Calu3 (cell line): ENCODE data around the gene SND1. TPM values are rescaled to one million over a fixed set of nuclear protein-coding genes. Genes with fewer than 3 reads are reported as not detected.

Source experiments
- BruUV-seq: library from RNA; stranded (reverse); fragments of 400-500 nt; replicated peaks from 2 replicates; lab custom pipeline; 2021; lab: Mats Ljungman, UMichigan
- CTCF ChIA-PET: fragments of 300-600 bp; sonication (Branson Sonifier 250); formaldehyde crosslinking; loops from one replicate; lab custom pipeline; 2022; ENCODE audit warnings: antibody characterized with exemption; lab: Charles Lee
- DNase-seq: peaks from one replicate; pipeline ENCODE4 v3.0.0; 2022
- H3K27ac Mint-ChIP-seq: one replicate; pipeline ENCODE4 v1.8.0; 2022; ENCODE audit warnings: mixed read lengths; ENCODE audit not compliant: unreplicated experiment
- H3K27me3 Mint-ChIP-seq: one replicate; pipeline ENCODE4 v1.8.0; 2022; ENCODE audit warnings: mixed read lengths; ENCODE audit not compliant: unreplicated experiment
- H3K36me3 Mint-ChIP-seq: one replicate; pipeline ENCODE4 v1.8.0; 2022; ENCODE audit warnings: mild to moderate bottlenecking, moderate library complexity, mixed read lengths; ENCODE audit not compliant: insufficient read depth, unreplicated experiment
- H3K4me1 Mint-ChIP-seq: one replicate; pipeline ENCODE4 v1.8.0; 2022; ENCODE audit warnings: mild to moderate bottlenecking, low read depth, mixed read lengths; ENCODE audit not compliant: unreplicated experiment
- H3K4me3 Mint-ChIP-seq: one replicate; pipeline ENCODE4 v1.8.0; 2022; ENCODE audit warnings: mild to moderate bottlenecking, low read depth, moderate library complexity, mixed read lengths; ENCODE audit not compliant: unreplicated experiment
- H3K9me3 Mint-ChIP-seq: one replicate; pipeline ENCODE4 v1.8.0; 2022; ENCODE audit warnings: low read depth, mixed read lengths; ENCODE audit not compliant: unreplicated experiment
- CTCF ChIP-seq: fragments of 200-600 bp; IDR thresholded peaks from one replicate; pipeline ENCODE4 v1.8.0; 2022; ENCODE audit warnings: antibody characterized with exemption; ENCODE audit not compliant: unreplicated experiment
- intact Hi-C: fragments of 100-400 bp; cut with micrococcal nuclease; formaldehyde crosslinking; loops from one replicate; pipeline ENCODE4 v1.10.0; 2022; ENCODE audit not compliant: unreplicated experiment
- total RNA-seq: library from RNA; stranded (reverse); gene quantifications from 2 replicates; pipeline ENCODE4 v1.2.3, GENCODE V29; 2022

SND1 gene
- total RNA-seq, 1 experiment from 2014 or later: 205 TPM

- no peak for DNase-seq
- BruUV-seq: no TSS peak
- H3K4me3 Mint-ChIP-seq: no peak overlapping the region
- intact Hi-C loops: no loop called here
- CTCF ChIA-PET: no interaction called here
- no peak overlapping the region for H3K27ac Mint-ChIP-seq
- H3K9me3 Mint-ChIP-seq: no peaks in the 10 kb centered on the region
- H3K4me1 Mint-ChIP-seq: no peaks in the 10 kb centered on the region
- no peak for TF ChIP-seq CTCF
- H3K36me3 Mint-ChIP-seq: peaks cover 9% of the 10 kb centered on the region
- H3K27me3 Mint-ChIP-seq: no peaks in the 10 kb centered on the region
Measured at GRCh38 chr7:128074736-128075135, 422.7 kb downstream of the SND1 start.

- Mint-ChIP-seq H3K4me3 (no peak overlapping the region), H3K9me3 (no peaks in the 10 kb centered on the region), H3K4me1 (no peaks in the 10 kb centered on the region), H3K27me3 (no peaks in the 10 kb centered on the region), H3K36me3 (peaks cover 6% of the 10 kb centered on the region), H3K27ac (no peak overlapping the region)
- no TSS peak for BruUV-seq
- intact Hi-C loops: no loop called here
- no peak for DNase-seq
- CTCF ChIA-PET: interaction anchor here (0.5 kb wide), 1 partner anchor 499 kb away, joined by 6 read pairs; no protein-coding TSS in a partner anchor
- TF ChIP-seq CTCF: no peak
Measured at GRCh38 chr7:128075242-128076095, 423.5 kb downstream of the SND1 start.

- intact Hi-C loops: no loop called here
- no peak overlapping the region for H3K27ac Mint-ChIP-seq
- DNase-seq: no peak
- TF ChIP-seq CTCF: no peak
- H3K36me3 Mint-ChIP-seq: peaks cover 6% of the 10 kb centered on the region
- CTCF ChIA-PET: no interaction called here
- H3K4me3 Mint-ChIP-seq: no peak overlapping the region
- H3K27me3 Mint-ChIP-seq: no peaks in the 10 kb centered on the region
- no peaks in the 10 kb centered on the region for H3K9me3 Mint-ChIP-seq
- no peaks in the 10 kb centered on the region for H3K4me1 Mint-ChIP-seq
- BruUV-seq: no TSS peak
Measured at GRCh38 chr7:128076196-128076795, 424.3 kb downstream of the SND1 start.

- Mint-ChIP-seq H3K9me3 (no peaks in the 10 kb centered on the region), H3K27ac (no peak overlapping the region), H3K4me1 (no peaks in the 10 kb centered on the region), H3K36me3 (peaks cover 6% of the 10 kb centered on the region), H3K4me3 (no peak overlapping the region), H3K27me3 (no peaks in the 10 kb centered on the region)
- no peak for TF ChIP-seq CTCF
- no TSS peak for BruUV-seq
- CTCF ChIA-PET: no interaction called here
- peak; percentile 71 for DNase-seq
- intact Hi-C loops: no loop called here
Measured at GRCh38 chr7:128076796-128077271, 424.8 kb downstream of the SND1 start.
